ENCODE data around the gene GALNS. TPM values are rescaled to one million over a fixed set of nuclear protein-coding genes. Genes with fewer than 3 reads are reported as not detected.
A peak's percentile ranks its signal among the peaks of the same experiment; 100 is the strongest.

GALNS gene
- total and polyA plus RNA-seq, 8 donors, result 5.7 to 26.1 (median 9.1) TPM

- FAIRE-seq (no peak), ATAC-seq (peak; percentile 39 to 60 (median 47)), DNase-seq (peak in 4 of 6 donors; percentile 51 to 80 (median 66))
- intact Hi-C loops (cut with DNase I), result no loop called here
- Histone ChIP-seq H3K27ac (peak overlapping the region; percentile 78 to 85 (median 80)), H3K36me3 (no peaks in the 10 kb centered on the region), H3K4me3 (peak overlapping the region in 2 of 4 donors; percentile 2 to 5), H3K9me3 (no peaks in the 10 kb centered on the region), H3K4me1 (peaks cover 0 to 6% (median 0%) of the 10 kb centered on the region in 3 donors), H3K27me3 (no peaks in the 10 kb centered on the region)
- no peak for TF ChIP-seq CTCF (IDR thresholded peaks at IDR 0.05)
- WGBS, 2 donors, result 37 to 51% methylated on average over 28 to 30 of the region's 30 CpGs
Measured at GRCh38 chr16:88769617-88770460, 86.9 kb downstream of the GALNS start.

- Histone ChIP-seq H3K4me1 (peaks cover 0 to 6% (median 0%) of the 10 kb centered on the region in 3 donors), H3K27me3 (no peaks in the 10 kb centered on the region), H3K27ac (peak overlapping the region; percentile 25 to 78 (median 56)), H3K9me3 (no peaks in the 10 kb centered on the region), H3K36me3 (no peaks in the 10 kb centered on the region), H3K4me3 (no peak overlapping the region)
- TF ChIP-seq CTCF (IDR thresholded peaks at IDR 0.05), result no peak
- no peak for FAIRE-seq
- peak in 4 of 6 donors; percentile 40 to 84 (median 68) for DNase-seq
- WGBS, 2 donors, result 46 to 61% methylated on average over 24 of the region's 24 CpGs
- intact Hi-C loops (cut with DNase I), result no loop called here
- peak in 2 of 4 donors; percentile 6 to 14 for ATAC-seq
Measured at GRCh38 chr16:88768071-88768783, 88.5 kb downstream of the GALNS start.

- intact Hi-C loops (cut with DNase I), result no loop called here
- Histone ChIP-seq H3K27ac (peak overlapping the region; percentile 25 to 78 (median 56)), H3K4me1 (peaks cover 0 to 6% (median 0%) of the 10 kb centered on the region in 3 donors), H3K4me3 (no peak overlapping the region), H3K9me3 (no peaks in the 10 kb centered on the region), H3K36me3 (no peaks in the 10 kb centered on the region), H3K27me3 (no peaks in the 10 kb centered on the region)
- WGBS, 2 donors, result 62 to 80% methylated on average over 11 to 12 of the region's 12 CpGs
- peak in 1 of 6 donors; percentile 35 for DNase-seq
- no peak for ATAC-seq
- no peak for TF ChIP-seq CTCF (IDR thresholded peaks at IDR 0.05)
- FAIRE-seq, result no peak
Measured at GRCh38 chr16:88767546-88768070, 89.1 kb downstream of the GALNS start.

GRCh38 chr16:88766975-88767374 lies 89.8 kb downstream of the GALNS start:
- Histone ChIP-seq H3K4me3 (no peak overlapping the region), H3K9me3 (no peaks in the 10 kb centered on the region), H3K27ac (peak overlapping the region in 1 of 4 donors; percentile 35), H3K36me3 (no peaks in the 10 kb centered on the region), H3K27me3 (no peaks in the 10 kb centered on the region), H3K4me1 (peaks cover 0 to 6% (median 0%) of the 10 kb centered on the region in 3 donors)
- 69 to 70% methylated on average over 11 of the region's 11 CpGs for WGBS, 2 donors
- TF ChIP-seq CTCF (IDR thresholded peaks at IDR 0.05), result no peak
- FAIRE-seq (no peak), DNase-seq (no peak), ATAC-seq (no peak)
- intact Hi-C loops (cut with DNase I), result no loop called here

Data from pancreas (tissue), 10 donors.